ENCODE data around the gene TP53AIP1.

TP53AIP1 gene

DNA sequence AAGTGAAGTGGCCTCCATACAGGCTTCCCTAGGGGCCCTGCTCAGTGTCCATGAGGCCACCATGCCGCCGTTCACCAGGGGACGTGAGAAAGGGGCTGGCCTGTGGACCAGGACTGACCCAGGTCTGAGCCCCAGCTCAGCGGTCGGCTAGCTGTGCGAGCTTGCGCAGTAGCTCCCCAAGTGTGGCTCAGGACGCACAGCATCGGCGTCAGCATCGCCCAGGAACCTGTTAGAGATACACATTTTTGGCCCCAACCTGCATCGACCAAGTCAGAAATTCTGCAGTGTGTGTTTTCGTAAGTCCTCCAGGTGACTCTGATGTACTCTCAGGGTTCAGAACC is 429 bp downstream of the TP53AIP1 start:
- DNase-seq, result no peak

DNA sequence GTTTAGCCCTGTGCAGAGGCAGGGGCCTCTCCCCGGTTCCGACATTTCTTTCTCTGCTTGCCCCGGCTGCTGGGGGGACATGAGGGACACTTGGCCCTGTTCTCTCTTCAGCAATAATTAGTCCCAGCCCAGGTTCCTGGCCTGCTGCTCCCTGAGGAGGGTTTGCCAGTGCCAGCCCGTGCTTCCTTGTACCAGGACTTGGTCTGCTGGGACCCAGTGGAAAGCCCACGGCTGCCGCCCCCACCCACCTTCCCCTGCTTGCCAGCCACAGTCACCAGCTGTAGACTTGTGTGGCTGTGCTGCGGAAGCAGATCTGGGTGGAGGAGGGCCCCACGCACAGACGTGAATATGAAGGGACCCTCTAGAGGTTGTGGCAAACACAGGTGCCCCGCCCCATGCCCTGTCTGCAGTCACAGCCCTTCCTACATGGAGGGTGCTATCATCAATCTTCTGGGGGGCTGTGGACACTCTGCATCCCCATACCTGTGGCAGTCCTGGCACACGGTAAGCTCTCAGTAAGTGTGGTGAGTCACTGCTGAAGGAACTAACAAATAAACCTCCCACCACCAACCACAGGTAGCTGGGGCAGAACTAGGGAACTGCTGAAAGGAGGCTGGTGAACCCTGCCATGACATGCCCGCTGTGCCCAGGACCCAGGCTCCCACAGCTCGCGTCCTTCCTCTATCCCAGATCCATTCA is 949 bp downstream of the TP53AIP1 start:
- no peak for DNase-seq

DNA sequence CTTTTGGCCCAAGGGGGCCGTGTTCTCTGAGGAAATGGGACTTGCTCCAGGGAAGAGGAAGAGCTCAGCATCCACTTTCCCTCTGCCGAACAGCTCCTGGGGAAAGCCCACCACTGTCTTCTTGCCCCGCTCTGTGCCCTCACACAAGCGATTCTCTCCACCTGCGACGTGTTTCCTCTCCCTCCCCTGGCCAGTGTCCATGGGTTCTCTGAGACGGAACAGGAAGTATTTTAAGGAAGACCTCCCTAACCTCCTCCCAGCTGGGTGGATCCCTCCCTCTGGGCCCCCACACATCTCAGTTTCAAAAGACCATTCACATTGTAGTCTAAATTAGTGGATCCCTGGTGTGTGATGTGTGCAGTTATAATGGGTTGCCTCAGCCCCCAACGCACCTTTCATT is 1.6 kb downstream of the TP53AIP1 start:
- no peak for DNase-seq

DNA sequence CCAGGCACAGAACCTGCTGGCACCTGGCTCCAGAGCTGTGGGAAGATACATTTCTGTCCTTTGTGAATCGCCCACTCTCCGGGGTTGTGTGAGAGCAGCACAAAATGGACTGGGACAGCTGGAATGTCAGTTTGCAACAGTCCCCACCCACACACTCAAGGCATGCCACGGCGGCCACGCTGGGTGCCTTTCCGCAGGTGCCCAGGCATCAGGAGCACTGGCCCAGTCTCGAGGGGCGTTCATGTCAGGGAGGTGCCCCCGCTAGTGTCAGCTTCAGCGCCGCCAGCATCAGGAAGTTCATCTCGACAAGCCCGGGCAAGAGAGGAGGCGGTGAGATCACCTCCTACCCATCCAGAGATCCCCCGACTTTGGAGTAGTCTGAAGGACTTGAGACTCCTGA is 2.1 kb downstream of the TP53AIP1 start:
- DNase-seq, result no peak

DNA sequence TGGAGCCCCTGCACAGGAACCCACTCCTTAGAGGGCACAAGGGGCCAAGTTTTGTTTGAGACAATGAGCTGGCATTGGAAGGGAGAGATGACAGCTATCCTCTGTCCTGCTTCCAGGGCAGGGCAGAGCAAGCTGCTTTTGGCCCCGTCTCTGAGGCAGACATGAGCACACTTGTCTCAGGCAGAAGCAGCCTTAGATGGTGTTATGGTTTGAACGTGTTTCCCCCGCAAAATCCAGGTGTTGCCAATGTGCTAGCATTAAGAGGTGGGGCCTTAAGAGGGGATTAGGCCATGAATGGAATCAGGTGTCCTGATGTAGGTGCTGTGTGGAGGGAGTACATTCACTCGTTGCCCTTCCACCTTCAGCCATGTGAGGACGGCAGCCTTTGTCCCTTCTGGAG is 2.5 kb downstream of the TP53AIP1 start:
- no peak for DNase-seq

DNA sequence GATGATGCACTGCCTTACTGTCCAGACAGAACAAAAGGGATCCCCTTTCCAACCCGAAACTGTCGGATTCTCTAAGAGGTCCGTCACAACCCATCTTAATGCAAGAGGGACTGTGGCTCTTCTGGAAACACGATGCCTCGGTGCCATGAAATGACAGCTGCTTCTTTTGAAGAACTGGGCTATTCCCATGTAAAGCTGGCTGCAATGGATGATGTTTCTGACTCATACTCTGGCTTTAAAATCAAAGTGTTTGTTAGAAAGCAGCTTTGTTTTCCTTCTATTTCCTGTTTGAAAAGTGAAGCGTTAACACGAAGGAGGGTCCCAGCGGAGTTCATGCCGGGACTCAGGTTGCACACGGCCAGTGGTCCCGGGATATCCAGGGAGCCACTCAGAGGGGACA is 3.1 kb downstream of the TP53AIP1 start:
- no peak for DNase-seq

DNA sequence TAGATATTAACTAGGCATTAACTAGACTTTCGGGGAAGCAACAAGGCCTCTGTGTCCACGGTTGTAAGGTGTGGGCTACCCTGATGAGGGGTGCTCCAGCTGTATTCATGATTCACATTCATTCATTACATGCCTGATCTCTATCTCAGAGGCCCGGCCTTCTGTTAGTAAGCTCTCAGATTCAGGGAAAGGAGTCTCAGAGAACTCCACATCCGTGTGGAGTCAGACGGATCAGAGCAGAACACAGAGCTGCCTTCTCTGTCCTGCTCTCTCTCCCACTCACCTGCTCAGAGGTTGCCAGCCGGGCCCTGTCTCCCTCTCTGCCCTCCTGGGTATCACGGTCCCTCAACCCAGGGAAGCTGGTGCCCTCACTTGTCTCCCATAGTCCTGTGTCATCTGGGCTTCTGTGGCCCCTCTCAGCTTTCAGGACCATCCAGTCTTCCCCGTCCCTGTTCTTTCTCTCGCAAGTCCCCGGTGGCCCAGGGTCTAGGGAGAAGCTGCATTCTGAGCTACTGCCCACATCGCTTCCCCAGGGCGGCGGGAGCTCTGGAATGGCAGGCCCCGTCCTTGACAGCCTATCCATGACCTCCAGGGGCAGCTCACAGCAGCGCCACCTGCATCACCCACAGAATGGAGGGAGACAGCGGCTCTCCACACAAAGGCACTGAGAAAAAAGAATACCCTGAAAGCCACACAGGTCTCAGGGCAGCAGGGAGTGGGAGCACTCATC is 4.3 kb downstream of the TP53AIP1 start:
- DNase-seq, result no peak

DNA sequence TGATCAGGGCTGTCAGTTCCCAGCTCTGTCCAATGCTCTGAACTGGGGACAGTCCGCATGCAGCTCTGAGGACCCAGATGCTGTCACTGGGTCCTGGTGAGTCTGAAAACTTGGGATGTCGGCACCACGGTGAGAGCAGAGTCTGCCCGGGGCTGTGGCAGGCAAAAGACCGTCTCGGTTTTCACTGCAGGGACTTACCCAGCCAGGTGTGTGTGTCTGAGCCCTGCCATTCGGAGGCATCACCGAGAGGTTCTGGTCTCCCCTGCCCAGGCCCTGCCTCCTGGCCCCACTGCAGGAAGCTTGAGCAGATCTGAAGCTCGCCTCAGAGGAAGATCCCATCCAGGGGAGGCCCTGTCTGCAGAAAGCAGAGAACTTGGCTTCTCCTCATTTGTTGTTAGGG is 5.2 kb downstream of the TP53AIP1 start:
- DNase-seq, result no peak

DNA sequence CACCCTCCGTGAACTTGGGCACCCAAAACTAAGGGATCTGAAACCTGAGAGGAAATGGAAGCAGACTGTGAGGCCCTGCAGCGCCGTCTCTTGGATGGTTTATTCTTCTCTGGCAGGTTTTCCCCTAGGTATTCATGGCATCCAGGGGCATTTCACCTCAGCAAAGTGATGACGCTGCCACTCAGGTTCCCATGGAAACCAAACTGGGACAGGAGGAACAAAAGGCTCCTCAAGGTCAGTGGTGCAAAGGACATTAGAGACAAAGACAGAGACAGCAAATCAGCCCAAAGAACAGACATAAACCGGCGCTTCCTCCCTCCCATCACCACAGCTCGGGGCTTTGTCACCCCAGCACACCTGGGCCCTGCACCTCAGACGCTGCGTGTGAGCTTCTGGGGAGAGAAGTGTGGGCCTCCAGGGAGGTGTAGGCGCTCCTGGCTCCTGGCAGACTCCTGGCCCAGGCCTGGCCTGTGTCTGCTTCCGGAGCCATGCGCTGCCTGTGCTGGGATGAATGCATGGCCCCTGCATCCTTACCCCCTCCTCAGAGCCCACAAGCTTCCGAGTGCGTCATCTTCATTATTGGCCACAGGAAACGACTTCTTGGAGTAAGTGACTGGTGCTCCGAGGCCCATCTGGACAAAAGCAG is 5.9 kb downstream of the TP53AIP1 start:
- no peak for DNase-seq

DNA sequence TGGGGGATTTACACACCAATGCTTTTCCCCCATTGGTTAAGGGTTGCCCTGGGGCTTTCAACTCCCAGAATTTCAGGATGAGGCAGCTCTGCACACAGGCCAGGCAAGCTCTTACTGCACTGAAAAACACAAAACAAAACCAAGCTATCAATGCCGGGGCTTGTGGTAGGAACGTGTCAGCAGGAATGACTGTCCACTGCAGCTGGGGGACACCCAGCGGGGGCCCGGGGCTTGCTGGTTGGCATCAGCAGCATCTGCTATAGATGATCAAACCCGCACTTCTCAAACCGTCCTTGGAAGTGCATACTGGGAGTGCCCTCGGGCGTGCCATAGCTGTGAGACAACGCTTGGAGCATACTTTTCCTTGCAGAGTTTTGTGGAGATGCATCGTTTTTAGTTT is 7.7 kb downstream of the TP53AIP1 start:
- DNase-seq, result no peak

DNA sequence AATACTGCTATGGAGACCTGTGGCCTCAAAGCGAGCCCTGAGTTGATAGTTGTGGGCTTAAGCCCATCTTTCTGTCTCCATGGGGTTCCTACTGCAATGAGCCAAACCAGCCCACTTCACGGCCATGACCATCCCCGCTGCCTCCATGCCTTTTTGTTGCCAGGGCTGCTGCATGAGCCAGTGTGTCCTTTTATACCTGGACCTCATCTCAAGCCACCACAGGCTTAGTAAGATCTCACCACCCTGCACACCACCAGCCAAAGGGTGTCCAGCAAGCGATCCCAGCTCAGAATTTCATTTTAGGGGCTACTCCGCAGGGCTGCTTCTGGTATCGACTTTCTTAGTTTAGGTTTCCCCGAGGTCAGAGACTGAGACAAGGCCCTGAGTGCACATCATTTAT is 8.3 kb downstream of the TP53AIP1 start:
- DNase-seq, result no peak

DNA sequence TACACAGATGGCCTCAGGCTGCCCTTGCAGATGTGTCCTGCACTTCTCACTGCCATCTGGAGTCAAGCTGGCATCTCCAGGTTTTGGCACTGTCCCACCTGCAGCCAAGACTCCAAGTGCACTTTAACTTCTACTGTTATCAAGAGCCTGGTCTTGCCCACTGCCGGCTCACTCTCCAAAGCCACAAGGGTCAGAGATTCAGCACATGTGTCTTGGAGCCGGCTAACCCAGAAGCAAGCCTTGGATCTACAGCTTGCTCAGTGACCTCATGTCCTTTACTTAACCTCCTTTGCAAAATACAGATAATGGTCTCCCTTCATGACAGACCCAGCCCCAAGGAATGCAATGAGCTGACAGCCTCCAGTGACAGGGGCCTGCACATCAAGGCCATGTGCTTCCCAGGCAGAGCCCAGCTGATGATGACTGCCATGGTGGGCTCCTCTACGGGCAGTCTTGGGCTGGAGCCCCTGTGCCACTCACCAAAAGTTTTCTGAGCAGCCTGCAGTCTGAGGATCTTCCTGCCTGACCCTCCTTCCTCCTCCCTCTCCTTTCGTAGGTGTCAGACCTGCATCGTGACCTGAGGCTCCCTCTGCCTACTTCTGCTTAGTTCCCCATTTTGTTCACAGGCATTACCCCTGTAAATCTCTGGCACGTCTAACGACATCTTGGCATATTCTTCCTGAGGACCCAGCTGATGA is 9.0 kb downstream of the TP53AIP1 start:
- DNase-seq, result no peak

DNA sequence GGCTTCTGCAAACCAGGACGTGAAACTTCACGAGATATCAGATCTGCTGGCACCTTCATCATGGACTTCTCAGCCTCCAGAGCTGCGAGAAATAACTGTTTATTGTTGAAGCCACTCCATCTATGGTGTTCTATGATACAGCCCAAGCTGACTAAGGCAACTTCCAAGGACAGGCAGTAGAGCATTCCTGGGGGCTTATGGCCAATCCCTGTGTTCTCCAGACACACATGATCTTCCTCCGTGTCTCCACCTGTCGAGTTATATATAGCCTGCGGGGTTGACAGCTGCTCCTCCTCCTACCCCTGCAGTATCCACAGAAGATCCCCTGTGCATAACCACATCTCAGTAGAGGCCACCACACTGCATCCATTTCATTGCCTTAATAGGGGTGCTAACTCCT is 11.0 kb downstream of the TP53AIP1 start:
- no peak for DNase-seq

DNA sequence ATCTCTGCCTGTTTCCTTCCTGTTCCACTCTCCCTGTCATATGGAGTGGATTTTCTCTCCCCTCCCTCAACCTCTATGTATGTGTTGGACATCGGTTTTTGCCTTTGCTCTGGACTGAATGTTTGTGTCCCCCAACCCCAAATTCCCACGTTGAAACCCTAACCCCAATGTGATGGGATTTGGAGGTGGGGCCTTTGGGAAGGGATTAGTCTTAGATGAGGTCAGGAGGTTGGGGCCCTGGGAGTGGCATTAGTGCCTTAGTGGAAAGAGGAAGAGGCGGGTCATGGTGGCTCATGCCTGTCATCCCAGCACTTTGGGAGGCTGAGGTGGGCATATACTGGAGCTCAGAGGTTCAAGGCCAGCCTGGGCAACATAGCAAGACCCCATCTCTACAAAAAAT is 11.6 kb downstream of the TP53AIP1 start:
- no peak for DNase-seq

DNA sequence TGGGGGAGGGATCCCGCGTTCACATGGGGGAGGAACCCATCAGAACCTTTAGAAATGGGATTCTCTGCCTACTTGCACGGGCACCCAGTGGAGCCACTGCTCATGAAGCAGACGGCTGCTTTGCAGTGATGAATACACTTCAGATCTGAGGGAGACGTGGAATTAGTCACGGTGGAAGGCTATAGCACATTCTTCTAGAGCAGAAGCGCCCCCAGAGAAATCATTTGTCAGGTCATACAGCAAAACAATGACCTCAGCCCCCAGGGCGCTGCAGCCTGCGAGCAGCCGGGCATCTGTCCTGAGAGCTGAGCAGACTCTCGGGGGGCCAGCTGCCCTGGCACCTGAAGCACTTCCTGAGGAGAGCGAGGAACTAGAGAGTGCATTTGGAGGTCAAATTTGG is 12.7 kb downstream of the TP53AIP1 start:
- no peak for DNase-seq

DNA sequence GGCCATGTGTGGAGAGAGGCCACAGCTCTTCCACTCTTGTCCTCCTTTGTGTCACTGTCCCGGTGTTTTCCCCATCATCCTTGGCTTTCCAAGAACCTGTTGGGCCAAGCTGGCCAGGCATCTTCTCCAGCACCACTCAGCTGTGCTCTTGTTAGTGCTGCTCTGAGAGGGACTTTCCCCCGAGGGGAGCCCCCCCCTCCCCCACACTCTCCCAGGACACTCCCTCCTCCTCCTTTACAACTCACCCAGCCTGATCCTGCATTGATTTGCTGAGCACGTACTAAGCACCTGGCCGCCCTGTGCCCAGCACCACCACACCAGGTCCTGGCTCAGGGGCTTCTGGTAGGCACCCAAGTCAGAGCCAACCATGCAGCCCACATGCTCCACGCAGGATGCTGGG is 13.2 kb downstream of the TP53AIP1 start:
- DNase-seq, result no peak

DNA sequence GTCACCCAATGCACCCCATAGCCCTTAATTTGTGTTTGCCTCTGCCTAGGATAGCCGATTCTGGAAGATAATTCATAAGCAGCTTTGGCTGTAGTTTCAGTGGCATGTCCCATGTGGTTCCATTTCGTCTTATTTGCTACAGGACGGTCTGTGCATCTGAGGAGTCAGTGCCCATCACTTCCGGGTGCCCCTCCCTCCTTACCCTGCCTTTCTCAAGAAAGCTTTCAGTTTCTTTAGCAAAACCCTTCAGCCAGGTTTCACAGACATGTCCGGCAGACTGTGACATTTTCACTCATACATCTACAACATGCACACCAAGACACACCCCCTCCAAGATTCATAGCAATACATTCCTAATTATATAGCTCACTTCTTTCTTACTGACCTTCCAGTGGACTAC is 14.3 kb downstream of the TP53AIP1 start:
- no peak for DNase-seq

DNA sequence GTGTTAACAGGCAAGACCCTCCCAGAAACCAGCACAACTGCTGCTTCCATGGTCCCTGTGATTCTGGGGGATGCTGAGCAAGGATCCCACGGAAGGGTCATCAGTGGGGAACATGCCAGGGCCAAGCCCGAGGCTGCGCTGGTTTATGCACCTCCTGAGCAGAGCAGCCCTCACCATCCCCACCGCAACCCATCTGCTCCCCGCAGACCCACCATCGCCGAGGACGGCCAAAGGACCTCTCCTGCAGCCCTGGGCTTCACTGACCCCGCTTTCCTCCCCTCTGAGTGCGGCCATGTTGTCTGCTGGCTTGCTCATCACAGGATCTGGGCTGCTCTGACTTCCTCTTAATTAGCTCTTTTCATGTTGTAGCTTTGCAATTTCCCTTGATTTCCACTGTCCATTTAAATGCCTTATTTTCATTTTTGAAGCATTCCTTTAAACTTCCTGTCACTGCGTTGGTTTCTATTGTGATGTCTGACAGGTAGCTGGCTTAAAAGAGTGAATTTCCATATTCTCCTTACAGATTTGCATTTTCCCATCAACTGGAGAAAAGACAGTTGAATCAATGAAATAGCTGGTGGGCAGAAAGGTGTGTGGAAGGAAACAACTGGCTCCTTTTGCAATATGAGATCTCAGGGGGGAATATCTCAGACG is 14.9 kb downstream of the TP53AIP1 start:
- DNase-seq, result no peak

DNA sequence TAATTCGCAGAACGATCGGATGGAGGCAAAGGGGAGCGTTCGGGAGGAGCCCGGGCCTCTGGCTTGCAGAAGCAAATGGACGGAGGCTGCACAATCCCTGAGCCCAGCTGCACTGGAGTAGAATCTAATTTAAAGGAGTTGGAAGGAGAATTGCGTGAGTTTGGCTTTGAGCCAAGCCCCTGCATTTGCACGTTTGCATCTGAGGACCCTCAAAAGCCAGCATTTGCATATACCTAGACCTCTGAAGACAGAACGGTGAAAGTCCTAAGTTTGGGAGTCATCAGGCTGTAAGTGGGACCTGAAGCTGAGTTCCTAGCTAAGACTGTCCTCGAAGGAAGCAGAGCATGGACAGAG is 15.6 kb downstream of the TP53AIP1 start:
- no peak for DNase-seq

DNA sequence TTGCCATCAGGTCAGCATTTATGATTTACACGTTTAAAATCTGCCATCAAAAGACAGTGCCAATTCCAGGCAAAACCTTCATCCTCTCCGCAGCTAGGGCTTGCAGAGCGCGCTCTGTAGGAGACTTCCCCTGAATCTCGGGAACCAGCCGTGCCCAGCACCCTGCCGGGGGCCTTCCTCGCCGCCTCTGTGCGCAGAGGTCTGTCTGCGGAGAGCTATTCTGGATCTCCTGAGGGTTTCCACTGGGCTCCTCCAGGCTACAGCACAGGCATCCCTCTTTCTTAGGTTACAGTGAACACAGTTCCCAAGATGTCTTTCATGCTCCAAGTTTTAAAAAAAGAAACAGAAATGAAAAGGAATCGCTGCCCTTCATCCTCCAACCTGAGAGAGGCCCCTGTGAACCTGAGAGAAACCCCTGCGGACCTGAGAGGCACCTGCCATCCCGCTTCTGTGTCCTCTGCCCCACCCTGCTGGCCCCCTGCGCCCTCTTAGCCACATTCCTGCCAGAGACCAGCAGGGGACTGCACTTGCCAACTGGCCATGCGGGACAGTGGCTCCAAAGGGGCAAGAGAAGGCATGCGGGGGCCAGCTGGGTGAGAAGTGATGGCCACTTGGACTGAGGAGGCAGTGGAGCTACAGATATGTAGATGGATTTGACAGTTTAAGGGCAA is 16.1 kb downstream of the TP53AIP1 start:
- no peak for DNase-seq

DNA sequence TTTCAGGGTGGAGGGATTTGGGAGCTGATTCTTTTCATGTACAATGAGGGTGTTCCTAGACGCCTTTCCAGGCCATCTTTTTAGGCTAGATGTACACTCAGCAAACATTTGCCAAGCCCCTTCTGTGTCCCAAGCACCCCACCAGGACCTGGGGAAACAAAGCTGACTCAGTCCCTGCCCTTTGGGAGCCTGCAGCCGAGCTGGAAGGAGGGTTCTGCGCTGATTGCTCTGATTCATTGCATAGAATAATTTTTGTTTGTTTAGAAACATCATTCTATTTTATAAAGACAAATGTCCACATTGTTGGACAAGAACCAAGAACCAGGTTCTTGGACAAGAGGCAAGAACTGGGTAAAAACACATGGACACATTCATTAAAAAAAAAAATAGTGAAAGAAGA is 16.7 kb downstream of the TP53AIP1 start:
- no peak for DNase-seq

DNA sequence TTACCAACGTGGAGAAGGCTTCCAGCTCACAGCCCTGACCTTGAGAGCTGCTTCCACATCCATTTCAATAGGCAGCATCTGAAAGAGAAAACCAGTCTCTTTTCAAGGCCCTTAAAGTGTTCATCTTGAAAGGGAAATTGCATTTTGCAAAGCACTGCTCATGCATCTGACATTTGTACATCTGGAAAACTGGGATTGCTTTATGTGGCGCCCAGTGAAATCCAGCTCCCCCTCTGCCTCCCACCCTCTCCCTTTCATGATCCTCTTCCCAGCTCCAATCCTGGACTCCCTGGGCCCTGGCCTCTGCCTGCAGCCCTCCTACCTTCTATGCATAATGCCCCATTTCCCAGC is 17.4 kb downstream of the TP53AIP1 start:
- no peak for DNase-seq
